Adrenal gland (tissue), 5 donors: ENCODE measurements around the gene DNAH6.

Source experiments
- POLR2A ChIP-seq, 2 donors: fragments of 450-650 bp; IDR thresholded peaks; one replicate each; pipeline ENCODE4 v1.6.1; 2017; ENCODE audit warnings: antibody characterized with exemption in 2 of 2, mild to moderate bottlenecking in 2 of 2, moderate library complexity in 1 of 2
- TF ChIP-seq, protein P1 (sequence below), 6 experiments: fragments of 450-650 bp in 4 of 6; fragments of 200-600 bp in 2 of 6; sonication (generic) in 1 of 6; IDR thresholded peaks; 1 replicate in 5 of 6; 2 replicates in 1 of 6; pipeline versions ENCODE4 v1.5.1 to v1.8.0; 2016 to 2021; ENCODE audit warnings: antibody characterized with exemption in 6 of 6, mild to moderate bottlenecking in 2 of 6, moderate library complexity in 1 of 6
- donor health status: DM: no; HTN: no; CAD: no.

DNA sequence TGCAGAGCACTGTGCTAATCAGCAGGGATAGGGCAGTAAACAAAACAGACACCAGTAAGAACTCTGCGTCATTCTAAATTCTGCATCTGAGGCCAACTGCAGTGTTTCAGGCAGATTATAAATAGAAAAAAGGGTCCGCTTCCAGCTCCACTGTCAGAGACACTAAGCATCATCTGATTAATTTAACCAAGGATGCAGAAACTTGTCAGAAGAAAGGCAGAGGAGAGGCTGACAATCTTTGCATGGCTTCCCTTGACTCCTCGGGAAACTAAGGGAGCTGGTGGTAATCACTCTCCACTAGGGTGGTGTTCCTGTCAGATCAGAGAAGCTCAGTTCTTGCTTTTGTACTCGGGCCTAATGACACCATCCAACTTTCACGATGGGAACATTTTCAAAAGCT, 123.5 kb downstream of the DNAH6 start:
- no peak for TF ChIP-seq POLR2A (IDR thresholded peaks at IDR 0.05)
- TF ChIP-seq, protein P1, sequence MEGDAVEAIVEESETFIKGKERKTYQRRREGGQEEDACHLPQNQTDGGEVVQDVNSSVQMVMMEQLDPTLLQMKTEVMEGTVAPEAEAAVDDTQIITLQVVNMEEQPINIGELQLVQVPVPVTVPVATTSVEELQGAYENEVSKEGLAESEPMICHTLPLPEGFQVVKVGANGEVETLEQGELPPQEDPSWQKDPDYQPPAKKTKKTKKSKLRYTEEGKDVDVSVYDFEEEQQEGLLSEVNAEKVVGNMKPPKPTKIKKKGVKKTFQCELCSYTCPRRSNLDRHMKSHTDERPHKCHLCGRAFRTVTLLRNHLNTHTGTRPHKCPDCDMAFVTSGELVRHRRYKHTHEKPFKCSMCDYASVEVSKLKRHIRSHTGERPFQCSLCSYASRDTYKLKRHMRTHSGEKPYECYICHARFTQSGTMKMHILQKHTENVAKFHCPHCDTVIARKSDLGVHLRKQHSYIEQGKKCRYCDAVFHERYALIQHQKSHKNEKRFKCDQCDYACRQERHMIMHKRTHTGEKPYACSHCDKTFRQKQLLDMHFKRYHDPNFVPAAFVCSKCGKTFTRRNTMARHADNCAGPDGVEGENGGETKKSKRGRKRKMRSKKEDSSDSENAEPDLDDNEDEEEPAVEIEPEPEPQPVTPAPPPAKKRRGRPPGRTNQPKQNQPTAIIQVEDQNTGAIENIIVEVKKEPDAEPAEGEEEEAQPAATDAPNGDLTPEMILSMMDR (IDR thresholded peaks at IDR 0.05), result no peak
